PFSK-1 (cell line): Measurements from ENCODE around the gene MYO16.

ENCODE experiments used
- FOXP2 ChIP-seq: optimal IDR thresholded peaks from 2 replicates; pipeline ENCODE3; 2011; ENCODE audit warnings: borderline replicate concordance, control low read depth, inconsistent platforms; ENCODE audit not compliant: insufficient read depth; ENCODE audit errors: extremely low read length, extremely low read depth
- POLR2AphosphoS5 ChIP-seq: IDR thresholded peaks from 2 replicates; pipeline ENCODE4 v1.6.1; 2012; ENCODE audit warnings: low read depth, mild to moderate bottlenecking, control low read depth, low read length, moderate library complexity
- SIN3A ChIP-seq: IDR thresholded peaks from 2 replicates; pipeline ENCODE4 v1.6.1; 2012; ENCODE audit warnings: mild to moderate bottlenecking, low read length, moderate library complexity, borderline replicate concordance; ENCODE audit not compliant: insufficient read depth
- TAF1 ChIP-seq: IDR thresholded peaks from 2 replicates; pipeline ENCODE4 v1.6.1; 2012; ENCODE audit warnings: low read length, control low read depth, borderline replicate concordance; ENCODE audit not compliant: insufficient read depth
- TF ChIP-seq, protein P1 (sequence below), 2 experiments: IDR thresholded peaks; 2 replicates each; pipeline versions ENCODE4 v1.6.1 to v1.8.0; 2011 to 2012; ENCODE audit warnings: low read depth in 2 of 2, low read length in 2 of 2, control low read depth in 1 of 2, inconsistent platforms in 1 of 2, mild to moderate bottlenecking in 1 of 2, moderate library complexity in 1 of 2; ENCODE audit not compliant: insufficient read depth in 1 of 2

Gene MYO16

DNA sequence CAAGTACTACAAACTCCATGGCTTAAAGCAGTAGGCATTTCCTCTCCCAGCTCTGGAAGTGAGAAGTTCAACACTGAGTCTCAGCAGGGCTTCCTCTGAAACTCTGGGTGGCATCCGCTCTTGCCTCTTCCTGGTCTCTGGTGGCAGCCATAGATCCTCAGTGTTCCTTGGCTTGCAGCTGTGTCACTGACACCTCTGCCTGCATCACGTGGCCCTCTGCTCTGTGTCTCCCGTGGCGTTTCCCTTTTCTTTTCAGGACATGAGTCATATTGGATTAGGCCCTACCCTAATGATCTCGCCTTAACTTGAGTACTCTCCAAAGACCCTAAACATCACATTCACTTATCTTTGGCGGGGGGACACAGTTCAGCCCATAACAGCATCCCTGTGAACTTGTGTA, 466.7 kb downstream of the MYO16 start:
- TF ChIP-seq FOXP2 = no peak
- TF ChIP-seq, protein P1, sequence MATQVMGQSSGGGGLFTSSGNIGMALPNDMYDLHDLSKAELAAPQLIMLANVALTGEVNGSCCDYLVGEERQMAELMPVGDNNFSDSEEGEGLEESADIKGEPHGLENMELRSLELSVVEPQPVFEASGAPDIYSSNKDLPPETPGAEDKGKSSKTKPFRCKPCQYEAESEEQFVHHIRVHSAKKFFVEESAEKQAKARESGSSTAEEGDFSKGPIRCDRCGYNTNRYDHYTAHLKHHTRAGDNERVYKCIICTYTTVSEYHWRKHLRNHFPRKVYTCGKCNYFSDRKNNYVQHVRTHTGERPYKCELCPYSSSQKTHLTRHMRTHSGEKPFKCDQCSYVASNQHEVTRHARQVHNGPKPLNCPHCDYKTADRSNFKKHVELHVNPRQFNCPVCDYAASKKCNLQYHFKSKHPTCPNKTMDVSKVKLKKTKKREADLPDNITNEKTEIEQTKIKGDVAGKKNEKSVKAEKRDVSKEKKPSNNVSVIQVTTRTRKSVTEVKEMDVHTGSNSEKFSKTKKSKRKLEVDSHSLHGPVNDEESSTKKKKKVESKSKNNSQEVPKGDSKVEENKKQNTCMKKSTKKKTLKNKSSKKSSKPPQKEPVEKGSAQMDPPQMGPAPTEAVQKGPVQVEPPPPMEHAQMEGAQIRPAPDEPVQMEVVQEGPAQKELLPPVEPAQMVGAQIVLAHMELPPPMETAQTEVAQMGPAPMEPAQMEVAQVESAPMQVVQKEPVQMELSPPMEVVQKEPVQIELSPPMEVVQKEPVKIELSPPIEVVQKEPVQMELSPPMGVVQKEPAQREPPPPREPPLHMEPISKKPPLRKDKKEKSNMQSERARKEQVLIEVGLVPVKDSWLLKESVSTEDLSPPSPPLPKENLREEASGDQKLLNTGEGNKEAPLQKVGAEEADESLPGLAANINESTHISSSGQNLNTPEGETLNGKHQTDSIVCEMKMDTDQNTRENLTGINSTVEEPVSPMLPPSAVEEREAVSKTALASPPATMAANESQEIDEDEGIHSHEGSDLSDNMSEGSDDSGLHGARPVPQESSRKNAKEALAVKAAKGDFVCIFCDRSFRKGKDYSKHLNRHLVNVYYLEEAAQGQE (IDR thresholded peaks at IDR 0.05; ENCODE audit: insufficient read depth in 1 of 2, low read depth in 2 of 2, low read length in 2 of 2) = no peak
- TF ChIP-seq POLR2AphosphoS5 = no peak
- TF ChIP-seq SIN3A = no peak
- TF ChIP-seq TAF1 = no peak

DNA sequence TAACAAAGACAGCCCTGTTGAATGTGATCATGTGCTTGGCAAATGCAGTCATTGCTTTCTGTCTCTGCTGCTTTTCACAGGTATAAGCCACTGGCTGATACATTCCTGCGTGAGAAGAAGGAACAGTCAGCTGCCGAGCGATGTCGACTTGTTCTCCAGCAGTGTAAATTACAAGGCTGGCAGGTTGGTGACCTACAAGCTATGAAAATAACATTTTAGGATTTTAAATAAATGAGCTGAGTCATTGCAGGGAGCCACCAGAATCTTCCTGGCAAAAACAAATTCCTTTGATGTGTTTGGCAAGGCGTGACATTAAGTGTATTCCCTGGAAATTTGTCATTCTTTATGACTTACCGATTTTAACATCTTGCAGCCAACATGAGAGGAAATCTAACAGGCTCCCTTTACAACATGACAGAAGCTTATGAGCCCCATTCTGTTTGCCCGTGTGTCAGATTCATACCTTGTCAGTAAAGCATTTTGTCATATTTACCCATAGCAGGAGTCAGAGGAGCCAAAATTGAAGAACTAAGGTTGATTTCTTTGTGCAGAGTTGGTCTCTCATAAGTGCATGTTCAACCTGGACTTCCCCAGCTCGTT, 471.4 kb downstream of the MYO16 start:
- no peak for TF ChIP-seq POLR2AphosphoS5
- TF ChIP-seq FOXP2 = no peak
- no peak for TF ChIP-seq SIN3A
- no peak for TF ChIP-seq TAF1
- TF ChIP-seq, protein P1 (IDR thresholded peaks at IDR 0.05; ENCODE audit: insufficient read depth in 1 of 2, low read depth in 2 of 2, low read length in 2 of 2) = no peak

DNA sequence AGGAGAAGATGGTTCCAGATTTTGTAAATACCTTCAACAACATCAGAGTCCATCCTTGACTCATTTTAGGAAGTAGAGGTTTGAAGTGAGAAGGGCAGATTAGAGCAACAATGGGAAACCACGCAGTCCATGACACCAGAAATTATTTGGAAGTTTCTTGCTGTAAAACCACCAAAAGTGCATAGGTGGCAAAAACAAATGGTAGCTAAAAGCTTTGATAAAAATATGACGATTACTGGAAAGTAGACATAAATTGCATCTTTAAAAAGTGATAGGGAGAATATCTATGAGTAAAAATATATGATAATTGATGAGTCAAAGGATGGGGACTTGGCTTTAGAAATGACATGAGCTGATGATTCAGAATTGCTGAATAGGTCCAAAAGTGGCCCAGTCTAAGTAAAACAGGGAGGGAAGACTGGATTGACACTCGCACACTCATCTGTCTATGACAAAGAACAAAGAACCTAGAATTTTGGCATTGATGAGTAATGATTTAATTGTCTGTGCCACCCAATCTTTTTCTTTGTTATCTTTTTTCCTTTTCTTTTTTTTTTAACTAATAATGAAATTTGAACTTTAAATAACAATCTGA, 472.2 kb downstream of the MYO16 start:
- TF ChIP-seq FOXP2 (no peak), POLR2AphosphoS5 (no peak), SIN3A (no peak), TAF1 (no peak)
- TF ChIP-seq, protein P1 (IDR thresholded peaks at IDR 0.05; ENCODE audit: insufficient read depth in 1 of 2, low read depth in 2 of 2, low read length in 2 of 2) = no peak

DNA sequence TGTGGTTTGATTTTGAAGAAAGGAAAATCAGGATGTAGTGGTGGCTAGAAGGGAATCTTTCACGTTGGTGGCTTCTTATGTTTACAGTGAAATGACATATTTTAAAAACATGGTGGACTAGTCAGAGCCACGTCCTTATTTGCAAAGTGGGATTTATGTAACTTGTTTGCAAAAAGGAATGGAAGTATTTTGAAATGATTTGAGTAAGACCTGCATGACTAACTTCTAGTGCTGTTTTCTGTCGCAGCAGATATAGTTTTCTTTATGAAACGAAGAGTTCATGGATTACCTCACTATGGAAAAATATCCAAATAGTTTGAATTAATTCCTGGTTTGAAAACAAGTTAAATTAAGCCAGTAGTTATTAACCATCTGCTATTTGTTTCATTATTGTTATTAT, 476.5 kb downstream of the MYO16 start:
- TF ChIP-seq SIN3A (no peak), POLR2AphosphoS5 (no peak), TAF1 (no peak), FOXP2 (no peak)
- TF ChIP-seq, protein P1 (IDR thresholded peaks at IDR 0.05; ENCODE audit: insufficient read depth in 1 of 2, low read depth in 2 of 2, low read length in 2 of 2) = no peak

DNA sequence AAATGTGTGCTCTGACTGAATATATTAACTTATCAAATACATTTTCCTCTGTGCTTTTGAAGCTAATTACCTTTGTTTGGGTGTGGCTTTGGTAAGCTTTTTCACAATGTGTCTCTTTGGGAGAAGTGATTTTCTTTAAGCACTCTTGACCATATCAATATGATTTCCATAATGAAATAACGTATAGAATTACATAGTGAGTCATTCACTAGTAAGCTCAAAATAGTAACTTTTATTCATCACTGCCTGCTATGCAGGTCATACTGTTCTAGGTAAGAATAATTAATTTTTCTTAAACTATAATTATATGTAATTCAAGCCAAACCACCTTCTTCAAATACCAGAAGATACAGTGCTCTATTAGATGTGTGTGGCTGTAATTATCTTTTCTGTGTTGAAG, 480.7 kb downstream of the MYO16 start:
- TF ChIP-seq FOXP2 = no peak
- no peak for TF ChIP-seq SIN3A
- TF ChIP-seq POLR2AphosphoS5 = no peak
- TF ChIP-seq, protein P1 (IDR thresholded peaks at IDR 0.05; ENCODE audit: insufficient read depth in 1 of 2, low read depth in 2 of 2, low read length in 2 of 2) = no peak
- no peak for TF ChIP-seq TAF1
